Stomach (tissue), 4 donors: ENCODE data around the gene S100A3.

ENCODE experiments used
- POLR2A ChIP-seq, 4 donors: fragments of 450-650 bp; IDR thresholded peaks; one replicate each; pipeline ENCODE4 v1.6.1; 2016; ENCODE audit warnings: antibody characterized with exemption in 4 of 4, control low read depth in 2 of 4, mild to moderate bottlenecking in 1 of 4, moderate library complexity in 1 of 4
- POLR2AphosphoS5 ChIP-seq, 3 donors: sonication (generic); formaldehyde crosslinking; IDR thresholded peaks; one replicate each; pipeline ENCODE4 v1.6.1; 2016; ENCODE audit warnings: antibody characterized with exemption in 3 of 3
- TF ChIP-seq, protein P1 (sequence below), 7 experiments: fragments of 450-650 bp in 4 of 7; fragments of 200-600 bp in 3 of 7; sonication (generic) in 3 of 7; IDR thresholded peaks; one replicate each; pipeline ENCODE4 v1.5.1; 2016 to 2019; ENCODE audit warnings: antibody characterized with exemption in 7 of 7, control low read depth in 2 of 7, mild to moderate bottlenecking in 1 of 7

DNA sequence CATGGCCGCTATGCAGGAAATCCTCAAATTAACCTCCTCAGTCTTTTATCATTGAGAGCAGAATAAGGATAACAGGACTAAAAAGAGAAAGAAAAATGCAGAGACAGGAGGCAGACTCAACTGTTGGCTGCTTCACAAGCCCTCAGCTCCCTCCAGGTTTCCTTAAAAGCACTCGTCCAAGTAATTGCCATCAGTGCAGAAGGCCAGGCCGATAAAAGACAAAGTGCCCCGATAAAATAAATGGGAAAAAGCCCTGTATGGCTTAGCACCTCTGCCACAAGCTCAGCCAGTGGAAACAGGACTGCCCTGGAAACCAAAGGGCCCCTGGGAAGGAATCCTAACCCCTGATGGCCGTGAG lies 21.4 kb downstream of the S100A3 start:
- TF ChIP-seq, protein P1, sequence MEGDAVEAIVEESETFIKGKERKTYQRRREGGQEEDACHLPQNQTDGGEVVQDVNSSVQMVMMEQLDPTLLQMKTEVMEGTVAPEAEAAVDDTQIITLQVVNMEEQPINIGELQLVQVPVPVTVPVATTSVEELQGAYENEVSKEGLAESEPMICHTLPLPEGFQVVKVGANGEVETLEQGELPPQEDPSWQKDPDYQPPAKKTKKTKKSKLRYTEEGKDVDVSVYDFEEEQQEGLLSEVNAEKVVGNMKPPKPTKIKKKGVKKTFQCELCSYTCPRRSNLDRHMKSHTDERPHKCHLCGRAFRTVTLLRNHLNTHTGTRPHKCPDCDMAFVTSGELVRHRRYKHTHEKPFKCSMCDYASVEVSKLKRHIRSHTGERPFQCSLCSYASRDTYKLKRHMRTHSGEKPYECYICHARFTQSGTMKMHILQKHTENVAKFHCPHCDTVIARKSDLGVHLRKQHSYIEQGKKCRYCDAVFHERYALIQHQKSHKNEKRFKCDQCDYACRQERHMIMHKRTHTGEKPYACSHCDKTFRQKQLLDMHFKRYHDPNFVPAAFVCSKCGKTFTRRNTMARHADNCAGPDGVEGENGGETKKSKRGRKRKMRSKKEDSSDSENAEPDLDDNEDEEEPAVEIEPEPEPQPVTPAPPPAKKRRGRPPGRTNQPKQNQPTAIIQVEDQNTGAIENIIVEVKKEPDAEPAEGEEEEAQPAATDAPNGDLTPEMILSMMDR (IDR thresholded peaks at IDR 0.05): no peak
- TF ChIP-seq POLR2A (IDR thresholded peaks at IDR 0.05): no peak
- TF ChIP-seq POLR2AphosphoS5 (IDR thresholded peaks at IDR 0.05): no peak
